HepG2 (cell line): Measurements from ENCODE around the gene CCDC86. TPM values are rescaled to one million over a fixed set of nuclear protein-coding genes. Genes with fewer than 3 reads are reported as not detected.

Experiments
- ATAC-seq: fragments of 200-7000 bp; cut with Tn5 transposase; 3 replicates; pipeline ENCODE4 v1.9.1; 2020; ENCODE audit warnings: mild to moderate bottlenecking, moderate library complexity
- BruUV-seq: library from RNA; stranded (reverse); fragments of 400-500 nt; replicated peaks from 2 replicates; lab custom pipeline; 2021; lab: Mats Ljungman, UMichigan
- CTCF ChIA-PET: fragments of 300-600 bp; formaldehyde crosslinking; extraction: SDS; loops from one replicate; lab custom pipeline; 2021; ENCODE audit warnings: low total read pairs, inconsistent platforms, low intra/inter-chr PET ratio; lab: Yijun Ruan, JAX
- POLR2A ChIA-PET: fragments of 350-600 bp; sonication (Branson Sonifier 250); formaldehyde crosslinking; loops from one replicate; lab custom pipeline; 2020; ENCODE audit warnings: antibody characterized with exemption, inconsistent platforms; lab: Yijun Ruan, JAX
- DNase-seq: peaks from one replicate; pipeline ENCODE4 v3.0.0-alpha.2; 2015; ENCODE audit warnings: low spot score
- FAIRE-seq: peaks from 3 replicates; lab custom pipeline; 2011; peaks lifted over from hg19 to GRCh38; lab: Jason Lieb, UNC
- H2AFZ ChIP-seq: one replicate; pipeline ENCODE4 v1.6.1; 2011; ENCODE audit warnings: low read length, inconsistent platforms
- H3K27ac ChIP-seq: fragments of 300-600 bp; 3 replicates; pipeline ENCODE4 v1.8.0; 2011; ENCODE audit warnings: mixed run types, mild to moderate bottlenecking, mixed read lengths, low read length, inconsistent platforms; ENCODE audit not compliant: insufficient read depth; ENCODE audit errors: extremely low read length
- H3K27me3 ChIP-seq, 2 experiments: fragments of 200-600 bp in 1 of 2; 2 replicates in 1 of 2; 3 replicates in 1 of 2; pipeline versions ENCODE4 v1.6.0 to v1.8.0; 2011; ENCODE audit warnings: low read length in 2 of 2, mild to moderate bottlenecking in 2 of 2, moderate library complexity in 2 of 2, inconsistent platforms in 1 of 2; ENCODE audit not compliant: insufficient read depth in 2 of 2, control insufficient read depth in 1 of 2
- H3K36me3 ChIP-seq, 2 experiments: fragments of 200-600 bp in 1 of 2; replicated peaks in 1 of 2; 2 replicates in 1 of 2; 3 replicates in 1 of 2; pipeline versions ENCODE4 v1.5.1 to v1.8.0; 2011; ENCODE audit warnings: low read length in 2 of 2, inconsistent platforms in 1 of 2; ENCODE audit not compliant: insufficient read depth in 2 of 2, control insufficient read depth in 1 of 2
- H3K4me1 ChIP-seq: 2 replicates; pipeline ENCODE4 v1.5.1; 2012; ENCODE audit warnings: low read length, inconsistent platforms; ENCODE audit not compliant: insufficient read depth
- H3K4me2 ChIP-seq: 2 replicates; pipeline ENCODE4 v1.6.0; 2011; ENCODE audit warnings: low read depth, low read length, inconsistent platforms
- H3K4me3 ChIP-seq, 3 experiments: fragments of 200-600 bp in 1 of 3; sonication (generic), shearing (Covaris generic) in 1 of 3; replicated peaks in 1 of 3; 2 replicates each; pipeline ENCODE4 v1.5.1; 2011 to 2016; ENCODE audit warnings: low read length in 3 of 3, inconsistent platforms in 2 of 3, low read depth in 2 of 3, mild to moderate bottlenecking in 2 of 3, control low read depth in 1 of 3, mixed read lengths in 1 of 3; ENCODE audit not compliant: insufficient read depth in 1 of 3
- H3K79me2 ChIP-seq: one replicate; pipeline ENCODE4 v1.6.1; 2011; ENCODE audit warnings: low read length, inconsistent platforms; ENCODE audit not compliant: insufficient read depth
- H3K9ac ChIP-seq: 2 replicates; pipeline ENCODE4 v1.6.0; 2011; ENCODE audit warnings: mild to moderate bottlenecking, low read depth, low read length, inconsistent platforms; ENCODE audit not compliant: insufficient read depth
- H3K9me3 ChIP-seq: 2 replicates; pipeline ENCODE4 v1.5.1; 2012; ENCODE audit warnings: mild to moderate bottlenecking, low read length
- H4K20me1 ChIP-seq: 2 replicates; pipeline ENCODE4 v1.6.0; 2011; ENCODE audit warnings: inconsistent platforms, mild to moderate bottlenecking, low read length, moderate library complexity; ENCODE audit not compliant: insufficient read depth
- ARID3A ChIP-seq: IDR thresholded peaks from 2 replicates; pipeline ENCODE4 v1.6.1; 2012; ENCODE audit warnings: low read depth, low read length, improper control_type of control experiment
- BRD4 ChIP-seq: sonication (generic); formaldehyde crosslinking; IDR thresholded peaks from 2 replicates; pipeline ENCODE4 v1.4.0; 2020; ENCODE audit warnings: missing genetic modification reagents
- CENPT ChIP-seq: sonication (generic); formaldehyde crosslinking; IDR thresholded peaks from 2 replicates; pipeline ENCODE4 v1.8.0; 2022; ENCODE audit warnings: low read depth, mild to moderate bottlenecking, moderate library complexity, missing genetic modification reagents
- FOXK2 ChIP-seq: fragments of 450-650 bp; IDR thresholded peaks from 2 replicates; pipeline ENCODE4 v1.6.1; 2016
- JUNB ChIP-seq: sonication (generic); formaldehyde crosslinking; IDR thresholded peaks from 2 replicates; pipeline ENCODE4 v1.8.0; 2022; ENCODE audit warnings: missing genetic modification reagents, mild to moderate bottlenecking, borderline replicate concordance
- MAZ ChIP-seq, 2 experiments: sonication (generic) in 1 of 2; formaldehyde crosslinking in 1 of 2; IDR thresholded peaks; 2 replicates each; pipeline versions ENCODE4 v1.5.0 to v1.6.1; 2012 to 2020; ENCODE audit warnings: low read depth in 2 of 2, mild to moderate bottlenecking in 2 of 2, borderline replicate concordance in 1 of 2, improper control_type of control experiment in 1 of 2, low read length in 1 of 2, missing genetic modification reagents in 1 of 2, moderate library complexity in 1 of 2
- PRPF4 ChIP-seq: fragments of 200-400 bp; formaldehyde crosslinking; IDR thresholded peaks from 2 replicates; pipeline ENCODE4 v1.6.1; 2016; ENCODE audit warnings: low read length, low read depth; ENCODE audit not compliant: poor library complexity, severe bottlenecking
- RARA ChIP-seq: IDR thresholded peaks from 2 replicates; pipeline ENCODE4 v1.6.1; 2016; ENCODE audit warnings: missing genetic modification reagents, missing compliant biosample characterization
- RBFOX2 ChIP-seq: fragments of 200-400 bp; formaldehyde crosslinking; IDR thresholded peaks from 2 replicates; pipeline ENCODE4 v1.6.1; 2017; ENCODE audit warnings: low read depth, mild to moderate bottlenecking, low read length
- SETDB1 ChIP-seq: sonication (generic); formaldehyde crosslinking; IDR thresholded peaks from 2 replicates; pipeline ENCODE4 v1.5.1; 2020; ENCODE audit warnings: missing genetic modification reagents, mild to moderate bottlenecking, borderline replicate concordance
- ZMAT3 ChIP-seq: sonication (generic); formaldehyde crosslinking; conservative IDR thresholded peaks from 2 replicates; pipeline ENCODE4 v1.7.0; 2021; ENCODE audit warnings: missing genetic modification reagents
- ZNF20 ChIP-seq: sonication (generic); formaldehyde crosslinking; IDR thresholded peaks from 2 replicates; pipeline ENCODE4 v1.4.0; 2020; ENCODE audit warnings: mild to moderate bottlenecking, moderate library complexity, missing genetic modification reagents
- ZNF235 ChIP-seq: sonication (generic); formaldehyde crosslinking; IDR thresholded peaks from 2 replicates; pipeline ENCODE4 v1.8.1; 2023; ENCODE audit warnings: mild to moderate bottlenecking, missing genetic modification reagents, borderline replicate concordance
- ZNF331 ChIP-seq: sonication (generic); formaldehyde crosslinking; IDR thresholded peaks from 2 replicates; pipeline ENCODE4 v1.4.0; 2020; ENCODE audit warnings: missing genetic modification reagents
- ZNF362 ChIP-seq: sonication (generic); formaldehyde crosslinking; IDR thresholded peaks from 2 replicates; pipeline ENCODE4 v1.4.0; 2020; ENCODE audit warnings: missing genetic modification reagents, mild to moderate bottlenecking, borderline replicate concordance
- ZNF414 ChIP-seq: sonication (generic); formaldehyde crosslinking; IDR thresholded peaks from 2 replicates; pipeline ENCODE4 v1.5.0; 2020; ENCODE audit warnings: missing genetic modification reagents
- WGBS: methylation state at CpG from one replicate; pipeline ENCODE4 v1.1.6; 2017; ENCODE audit warnings: low lambda C conversion rate; 5-methylcytosine and 5-hydroxymethylcytosine counted together
- in situ Hi-C: cut with HindIII; loops from 2 replicates; pipeline ENCODE4 v1.10.0; 2017; ENCODE audit warnings: low pct_unique_long_range_greater_than_20kb; ENCODE audit not compliant: extremely low pct_ligation_motif_present
- intact Hi-C: fragments of 100-400 bp; cut with micrococcal nuclease; formaldehyde crosslinking; loops from one replicate; pipeline ENCODE4 v1.10.0; 2022; ENCODE audit not compliant: unreplicated experiment
- polyA plus RNA-seq, 8 experiments: library from polyadenylated mRNA; depleted of rRNA in 3 of 8; stranded (reverse) in 7 of 8; unstranded in 1 of 8; fragments of >200 nt; fragmentation: Illumina TruSeq in 4 of 8; extraction: Trizol in 4 of 8; gene quantifications; 2 replicates each; pipeline versions ENCODE4 v1.2.1 to v1.2.3, GENCODE V29; 2011 to 2016; ENCODE audit warnings: low read depth in 4 of 8, missing spikeins in 1 of 8, mixed read lengths in 1 of 8; ENCODE audit not compliant: insufficient read depth in 1 of 8
- total RNA-seq, 5 experiments: library from RNA; depleted of rRNA; stranded (reverse); fragments of >200 nt; fragmentation: Illumina TruSeq; extraction: Trizol; gene quantifications; 2 replicates each; pipeline ENCODE4 v1.2.3, GENCODE V29; 2016; ENCODE audit warnings: low read depth in 1 of 5

Gene CCDC86
- total and polyA plus RNA-seq, 2 of the 13 experiments (the other 11 are each of a cell fraction or from before 2014, with no cell fraction given): 33.8 to 37.6 TPM

GRCh38 chr11:60872961-60873524 lies 31.1 kb downstream of the CCDC86 start (continued):
- no peak for TF ChIP-seq ZNF362
- 0 out of 2 replicates have a peak, but pooled peaks have one; percentile 19 for TF ChIP-seq MAZ (IDR thresholded peaks at IDR 0.05; ENCODE audit: borderline replicate concordance, low read depth, low read length)
- TF ChIP-seq MAZ (CRISPR knock-in tag; IDR thresholded peaks at IDR 0.05; ENCODE audit: low read depth): no peak
- TF ChIP-seq RBFOX2: no peak
- no peak for TF ChIP-seq ZMAT3
- 0 out of 2 replicates have a peak, but pooled peaks have one; percentile 36 for TF ChIP-seq JUNB (CRISPR knock-in tag)
- no peak for TF ChIP-seq ZNF414 (CRISPR knock-in tag)

- Histone ChIP-seq H3K9me3 (no peaks in the 10 kb centered on the region), H3K4me3 (no peak overlapping the region; a peak in 1 of 6 replicates), H3K36me3 (no peaks in the 10 kb centered on the region), H3K27me3 (no peaks in the 10 kb centered on the region; a peak in 1 of 5 replicates), H2AFZ (no peak overlapping the region), H4K20me1 (no peaks in the 10 kb centered on the region), H3K79me2 (no peaks in the 10 kb centered on the region), H3K4me1 (peaks cover 32% of the 10 kb centered on the region), H3K27ac (no peak overlapping the region), H3K9ac (no peak overlapping the region), H3K4me2 (no peak overlapping the region)
- ChIA-PET CTCF (no interaction called here), POLR2A (no interaction called here)
- WGBS: 75% methylated on average over 11 of the region's 12 CpGs
- no TSS peak for BruUV-seq
- DNase-seq (no peak), FAIRE-seq (no peak), ATAC-seq (no peak)
- intact Hi-C loops: no loop called here
- in situ Hi-C loops: no loop called here
- TF ChIP-seq ZNF235 (no peak), ZNF20 (no peak), BRD4 (CRISPR knock-in tag) (no peak), PRPF4 (no peak), SETDB1 (no peak), ZNF331 (CRISPR knock-in tag) (no peak), RARA (CRISPR knock-in tag) (no peak), ARID3A (no peak), CENPT (CRISPR knock-in tag) (no peak), FOXK2 (no peak)
Observed at GRCh38 chr11:60873533-60873932, 31.6 kb downstream of the CCDC86 start.
